G401.6 (cell line): Measurements from ENCODE around the gene SUFU.
"Not testable (repeated sequence)": the region's sequence is repeated elsewhere in the genome, so short reads cannot be mapped to it uniquely, and the experiment has no call there.

Experiments used
- FAIRE-seq: peaks from 2 replicates; lab custom pipeline; 2012; peaks lifted over from hg19 to GRCh38; lab: Jason Lieb, UNC

SUFU gene

DNA sequence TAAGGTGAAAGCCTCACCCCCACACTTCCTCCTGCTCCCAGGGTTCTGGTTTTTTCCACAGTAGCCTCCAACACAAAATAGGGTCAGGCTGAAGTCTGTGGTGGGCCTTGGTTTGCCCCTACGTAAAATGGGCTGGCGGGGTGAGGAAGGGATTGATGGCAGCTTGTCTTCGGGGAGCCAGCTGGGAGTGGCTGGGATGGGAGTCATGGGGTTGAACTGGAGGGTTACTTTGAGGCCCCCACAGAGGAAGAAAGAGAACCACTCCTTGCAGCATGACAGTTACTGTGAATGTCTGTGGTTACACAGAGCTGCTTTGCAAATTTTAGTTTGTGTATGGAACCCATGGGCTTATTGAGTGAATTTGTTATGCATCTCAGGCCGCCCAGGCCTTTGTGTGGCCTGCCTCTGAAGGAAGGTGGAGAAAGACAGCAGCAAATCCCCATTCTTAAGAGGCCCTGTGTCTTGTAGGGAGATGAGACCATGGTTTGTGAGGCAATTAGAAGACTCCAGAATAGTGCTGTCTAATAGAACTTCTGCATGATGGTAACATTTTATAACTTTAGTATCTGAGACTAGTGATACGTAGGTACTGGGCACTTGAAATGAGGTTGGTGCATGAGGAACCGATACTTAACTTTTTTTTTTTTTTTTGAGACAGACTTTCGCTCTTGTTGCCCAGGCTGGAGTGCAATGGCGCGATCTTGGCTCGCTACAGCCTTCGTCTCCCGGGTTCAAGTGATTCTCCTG is 148.6 kb downstream of the SUFU start:
- no peak for FAIRE-seq

DNA sequence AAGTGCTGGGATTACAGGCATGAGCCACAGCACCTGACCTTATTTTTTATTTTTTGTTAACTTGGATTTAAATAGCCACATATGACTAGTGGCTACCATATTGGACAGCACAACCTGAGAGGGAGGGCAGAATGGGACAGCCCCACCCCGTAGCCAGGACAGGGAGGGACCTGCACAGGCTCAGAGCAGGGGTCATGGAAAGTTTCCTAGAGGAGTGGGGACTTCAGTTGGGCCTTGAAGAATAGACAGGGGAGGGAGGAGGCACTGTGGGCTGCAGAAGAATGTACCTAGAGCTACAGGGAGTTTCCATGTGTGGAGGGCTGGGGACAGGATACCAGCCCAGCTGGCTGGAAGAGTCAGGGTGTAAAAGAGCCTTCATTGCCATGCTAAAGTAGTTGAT is 149.3 kb downstream of the SUFU start:
- FAIRE-seq, result no peak

DNA sequence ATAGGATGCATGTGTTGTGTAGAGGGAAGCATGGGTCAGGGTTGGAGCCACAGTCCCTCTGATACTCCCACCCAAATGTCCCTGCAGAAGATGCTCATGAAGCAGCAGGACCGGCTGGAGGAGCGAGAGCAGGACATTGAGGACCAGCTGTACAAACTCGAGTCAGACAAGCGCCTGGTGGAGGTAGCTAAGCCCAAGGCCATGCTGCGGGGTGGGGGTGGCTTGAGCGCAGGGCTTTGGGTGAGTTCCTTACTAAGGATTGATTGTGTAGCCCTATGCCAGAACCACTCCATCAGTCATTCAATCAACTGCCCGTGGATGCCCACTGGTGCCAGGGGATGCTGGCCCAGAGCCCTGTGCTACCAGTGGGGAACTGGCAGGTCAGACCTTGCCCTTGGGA is 150.8 kb downstream of the SUFU start:
- FAIRE-seq, result no peak

DNA sequence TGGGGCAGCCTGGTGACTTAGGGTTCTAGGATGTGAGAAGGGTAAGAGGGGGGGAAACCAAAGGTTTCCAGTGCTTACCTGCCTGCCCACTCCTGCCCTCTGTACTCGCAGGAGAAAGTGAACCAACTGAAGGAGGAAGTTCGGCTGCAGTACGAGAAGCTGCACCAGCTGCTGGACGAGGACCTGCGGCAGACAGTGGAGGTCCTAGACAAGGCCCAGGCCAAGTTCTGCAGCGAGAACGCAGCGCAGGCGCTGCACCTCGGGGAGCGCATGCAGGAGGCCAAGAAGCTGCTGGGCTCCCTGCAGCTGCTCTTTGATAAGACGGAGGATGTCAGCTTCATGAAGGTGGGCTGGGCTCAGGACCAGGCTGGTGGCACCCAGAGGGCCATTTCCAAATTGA is 151.2 kb downstream of the SUFU start:
- FAIRE-seq, result no peak

DNA sequence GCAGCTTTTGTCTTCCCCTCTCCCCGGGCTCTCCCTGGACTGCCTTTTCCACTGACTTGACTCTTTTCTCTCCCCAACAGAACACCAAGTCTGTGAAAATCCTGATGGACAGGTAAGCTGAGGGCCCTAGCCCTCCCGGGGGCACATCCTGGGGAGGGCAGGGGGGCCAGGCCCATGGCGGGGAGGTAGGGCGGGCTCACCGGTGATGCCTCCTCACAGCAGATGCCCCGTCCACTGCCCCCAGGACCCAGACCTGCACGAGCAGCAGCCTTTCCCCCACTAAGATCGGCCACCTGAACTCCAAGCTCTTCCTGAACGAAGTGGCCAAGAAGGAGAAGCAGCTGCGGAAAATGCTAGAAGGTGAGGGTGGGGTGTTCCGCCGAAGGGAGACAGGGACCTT is 152.3 kb downstream of the SUFU start:
- FAIRE-seq, result no peak

DNA sequence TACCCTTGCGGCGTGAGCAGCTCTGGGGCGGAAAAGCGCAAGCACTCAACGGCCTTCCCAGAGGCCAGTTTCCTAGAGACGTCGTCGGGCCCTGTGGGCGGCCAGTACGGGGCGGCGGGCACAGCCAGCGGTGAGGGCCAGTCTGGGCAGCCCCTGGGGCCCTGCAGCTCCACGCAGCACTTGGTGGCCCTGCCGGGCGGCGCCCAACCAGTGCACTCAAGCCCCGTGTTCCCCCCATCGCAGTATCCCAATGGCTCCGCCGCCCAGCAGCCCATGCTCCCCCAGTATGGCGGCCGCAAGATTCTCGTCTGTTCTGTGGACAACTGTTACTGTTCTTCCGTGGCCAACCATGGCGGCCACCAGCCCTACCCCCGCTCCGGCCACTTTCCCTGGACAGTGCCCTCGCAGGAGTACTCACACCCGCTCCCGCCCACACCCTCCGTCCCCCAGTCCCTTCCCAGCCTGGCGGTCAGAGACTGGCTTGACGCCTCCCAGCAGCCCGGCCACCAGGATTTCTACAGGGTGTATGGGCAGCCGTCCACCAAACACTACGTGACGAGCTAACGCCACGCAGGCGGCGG is 153.1 kb downstream of the SUFU start:
- FAIRE-seq, result no peak

DNA sequence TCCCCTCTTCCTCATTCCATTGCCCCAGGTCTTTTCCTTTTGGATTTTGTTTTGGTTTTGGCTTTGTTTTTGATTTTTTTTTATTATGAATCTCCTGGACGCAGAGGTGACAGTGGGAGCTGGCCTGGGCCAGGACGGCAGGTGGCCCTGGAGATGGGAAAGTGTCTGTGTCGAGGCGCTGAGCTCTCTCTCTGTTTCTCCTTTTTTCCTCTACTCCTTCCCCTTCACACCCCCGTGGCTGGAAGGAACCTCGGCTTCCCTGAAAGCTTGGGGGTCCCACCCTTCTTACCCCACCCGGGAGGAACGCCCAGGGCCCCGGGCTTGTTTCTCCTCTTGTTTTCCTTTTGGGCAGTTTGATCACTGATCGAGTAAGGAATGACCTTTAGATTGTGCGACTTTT is 153.7 kb downstream of the SUFU start:
- FAIRE-seq, result no peak

DNA sequence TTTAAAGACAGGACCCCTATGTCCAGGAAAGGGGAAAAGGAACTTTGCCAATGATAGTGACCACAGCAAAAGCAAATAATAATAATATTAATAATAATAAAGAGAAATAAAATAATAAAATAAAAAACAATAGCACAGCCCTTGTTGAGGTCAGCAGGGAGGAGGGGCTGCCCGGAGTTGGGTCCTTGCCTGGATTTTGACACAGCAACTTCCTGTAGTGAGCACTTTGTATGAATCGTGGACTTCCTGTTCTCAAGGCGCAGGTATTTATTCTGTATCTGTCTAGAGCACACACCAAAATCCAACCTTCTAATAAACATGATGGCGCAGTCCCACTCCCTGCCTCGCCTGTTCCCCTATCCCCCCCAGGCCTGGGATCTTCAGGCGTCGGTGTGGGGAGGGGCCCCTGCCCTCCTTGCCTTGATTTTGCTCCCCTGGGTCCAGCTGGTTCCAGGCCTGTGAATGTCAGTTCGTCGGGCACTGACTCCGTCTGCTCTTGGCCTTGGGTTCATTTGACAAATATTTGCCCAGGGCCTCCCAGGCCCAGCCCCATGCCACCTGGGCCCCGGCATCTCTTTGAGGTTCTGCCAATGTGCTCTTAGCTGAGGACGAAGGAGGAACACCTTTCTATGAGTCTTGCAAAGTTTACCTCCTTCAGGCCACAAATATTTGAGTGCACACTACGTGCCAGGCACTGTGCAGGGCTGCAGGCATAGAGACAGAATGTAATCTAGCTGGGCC is 154.4 kb downstream of the SUFU start:
- no peak for FAIRE-seq

DNA sequence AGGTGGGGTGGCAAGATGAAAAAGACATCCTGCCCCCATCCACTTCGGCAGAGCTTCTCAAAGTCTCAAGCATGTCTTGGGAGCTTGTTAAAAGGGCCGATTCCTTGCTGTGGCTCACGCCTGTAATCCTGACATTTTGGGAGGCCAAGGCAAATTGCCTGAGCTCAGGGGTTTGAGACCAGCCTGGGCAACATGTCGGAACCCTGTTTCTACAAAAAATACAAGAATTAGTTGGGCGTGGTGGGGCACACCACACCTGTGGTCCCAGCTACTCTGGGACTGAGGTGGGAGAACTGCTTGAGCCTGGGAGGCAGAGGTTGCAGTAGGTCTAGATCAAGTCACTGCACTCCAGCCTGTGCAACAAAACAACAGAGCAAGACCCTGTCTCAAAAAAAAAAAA is 155.0 kb downstream of the SUFU start:
- FAIRE-seq, result no peak

DNA sequence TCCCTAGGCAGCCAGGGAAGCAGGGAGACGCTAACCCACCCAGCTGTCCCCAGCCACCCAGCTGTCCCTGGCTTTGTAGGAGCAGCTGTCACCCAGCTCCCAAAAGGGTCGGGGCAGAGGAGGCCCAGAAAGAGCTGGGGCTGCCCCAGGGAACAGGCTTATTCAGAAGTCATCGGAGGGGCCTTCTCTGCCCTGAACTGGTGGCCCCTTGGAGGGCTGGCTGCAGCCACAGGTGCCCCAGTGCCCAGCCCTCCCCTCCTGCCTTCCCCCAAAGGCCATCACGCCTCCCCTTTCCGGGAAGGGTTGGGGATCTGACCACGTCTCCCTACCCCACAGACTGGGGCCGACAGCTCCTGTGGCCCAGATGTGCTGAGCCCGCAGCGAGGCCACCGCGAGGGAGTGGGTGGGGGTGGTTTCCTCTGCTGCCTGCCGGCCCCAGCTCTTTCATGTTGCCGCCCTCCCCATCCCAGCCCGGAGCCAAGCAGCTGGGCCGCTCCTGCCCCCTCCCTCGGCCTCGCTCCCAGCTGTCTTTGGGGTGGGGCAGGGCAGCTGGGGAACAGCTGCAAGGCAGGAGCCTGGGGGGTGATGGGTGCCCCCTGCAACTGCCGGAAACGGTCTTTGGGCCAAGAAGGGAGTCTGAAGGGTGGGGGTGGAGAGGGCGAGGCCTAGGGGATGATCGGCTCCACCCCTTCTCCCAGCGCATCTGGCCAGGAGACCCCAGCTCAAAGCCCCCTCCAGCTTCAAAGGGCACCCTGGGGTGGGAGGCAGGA is 157.3 kb downstream of the SUFU start:
- no peak for FAIRE-seq

DNA sequence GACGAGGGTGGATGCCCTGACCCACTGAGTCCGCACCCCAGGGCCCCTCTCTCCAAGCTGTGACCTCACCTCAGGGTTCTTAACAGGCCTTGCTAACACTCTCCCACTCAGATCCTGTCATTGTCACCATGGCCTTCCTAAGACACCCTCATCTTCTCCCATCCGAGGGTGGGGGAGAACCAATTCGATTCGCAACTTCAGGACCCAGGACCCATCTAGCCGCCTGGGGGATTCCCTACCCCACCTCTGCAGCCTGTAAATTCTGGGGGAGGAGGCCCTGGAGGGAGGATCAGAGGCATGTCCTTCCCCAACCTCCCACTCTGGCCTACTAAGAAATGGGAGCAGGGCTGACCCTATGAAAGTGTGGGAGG is 157.9 kb downstream of the SUFU start:
- FAIRE-seq, result no peak

DNA sequence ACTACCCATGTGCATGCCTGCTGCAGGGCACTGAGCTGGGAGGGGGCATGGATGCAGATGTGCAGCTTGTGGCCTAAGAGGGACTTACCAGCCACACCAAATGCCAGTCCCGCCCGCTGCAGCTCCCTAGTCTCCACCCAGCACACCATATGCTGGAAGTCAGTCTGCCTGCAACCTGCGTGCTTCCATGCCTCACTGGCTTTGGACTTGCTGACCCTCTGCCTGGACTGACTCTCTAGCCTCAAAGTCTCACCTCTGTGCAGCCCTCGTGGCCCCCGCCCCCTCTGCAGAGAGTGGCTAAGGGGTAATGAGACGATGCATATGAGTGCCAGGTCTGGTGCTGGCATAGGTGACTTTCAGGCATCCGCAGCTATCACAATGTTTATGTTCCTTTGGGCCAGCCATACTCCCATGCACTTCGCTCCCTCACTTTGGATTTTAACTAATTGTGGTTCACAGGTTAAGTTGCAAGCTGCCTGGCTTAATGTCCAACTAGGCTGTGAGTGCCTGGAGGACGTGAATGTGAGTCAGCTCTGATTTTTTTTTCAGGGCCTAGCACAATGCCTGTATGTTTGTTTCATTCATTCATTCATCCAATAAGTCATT is 162.2 kb downstream of the SUFU start:
- FAIRE-seq, result no peak

DNA sequence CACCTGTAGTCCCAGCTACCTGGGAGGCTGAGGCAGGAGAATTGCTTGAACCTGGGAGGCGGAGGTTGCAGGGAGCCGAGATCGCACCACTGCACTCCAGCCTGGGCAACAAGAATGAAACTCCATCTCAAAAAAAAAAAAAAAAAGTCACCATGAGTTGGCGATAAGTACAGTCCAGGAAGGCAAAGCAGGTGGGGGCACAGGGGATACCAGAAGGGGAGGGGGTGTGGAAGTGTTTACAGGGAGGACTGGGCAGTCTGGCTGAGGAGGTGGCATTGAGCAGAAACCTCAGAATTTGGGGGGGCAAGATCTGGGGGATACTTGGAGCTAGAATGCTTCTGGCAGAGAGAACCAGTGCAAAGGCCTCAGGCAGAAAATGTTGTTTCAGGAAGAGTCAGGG is 163.6 kb downstream of the SUFU start:
- FAIRE-seq, result not testable (repeated sequence)

DNA sequence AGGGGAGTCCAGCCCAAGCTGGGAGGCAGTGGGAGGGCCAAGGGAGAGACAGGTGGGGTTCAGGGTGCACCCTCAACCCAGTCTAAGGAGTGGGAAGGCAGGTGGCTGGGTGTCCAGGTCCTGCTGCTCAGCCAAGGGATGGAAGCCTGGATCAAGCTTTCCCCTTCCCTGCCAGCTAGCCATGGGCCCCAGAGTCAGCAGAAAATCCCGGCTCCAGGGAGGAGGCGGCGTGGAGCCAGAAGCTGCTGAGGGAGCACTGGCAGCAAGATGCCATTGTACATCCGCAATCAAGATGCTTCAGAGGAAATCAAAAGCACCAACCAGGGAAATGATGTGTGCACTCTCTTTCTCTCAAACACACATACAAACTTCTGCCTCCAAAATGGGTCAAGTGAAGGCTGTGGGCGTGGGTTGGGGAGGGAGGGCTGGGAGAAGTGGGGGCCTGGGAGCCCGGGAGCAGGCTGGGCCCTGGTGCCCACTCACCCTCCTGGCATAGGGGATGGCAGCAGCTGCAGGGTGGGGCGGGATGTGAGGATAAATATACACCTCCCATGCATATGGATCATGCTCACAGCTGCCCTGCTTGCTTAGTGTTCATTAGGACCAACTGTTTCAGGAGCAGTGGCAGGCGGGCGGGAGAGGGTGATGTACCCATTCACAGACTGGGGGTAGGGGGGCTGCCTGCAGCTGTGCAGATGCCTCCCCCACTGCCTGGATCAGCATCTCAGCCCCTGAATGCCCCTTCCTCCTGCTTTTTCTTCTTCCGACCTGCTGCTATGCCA is 164.7 kb downstream of the SUFU start:
- FAIRE-seq, result no peak

DNA sequence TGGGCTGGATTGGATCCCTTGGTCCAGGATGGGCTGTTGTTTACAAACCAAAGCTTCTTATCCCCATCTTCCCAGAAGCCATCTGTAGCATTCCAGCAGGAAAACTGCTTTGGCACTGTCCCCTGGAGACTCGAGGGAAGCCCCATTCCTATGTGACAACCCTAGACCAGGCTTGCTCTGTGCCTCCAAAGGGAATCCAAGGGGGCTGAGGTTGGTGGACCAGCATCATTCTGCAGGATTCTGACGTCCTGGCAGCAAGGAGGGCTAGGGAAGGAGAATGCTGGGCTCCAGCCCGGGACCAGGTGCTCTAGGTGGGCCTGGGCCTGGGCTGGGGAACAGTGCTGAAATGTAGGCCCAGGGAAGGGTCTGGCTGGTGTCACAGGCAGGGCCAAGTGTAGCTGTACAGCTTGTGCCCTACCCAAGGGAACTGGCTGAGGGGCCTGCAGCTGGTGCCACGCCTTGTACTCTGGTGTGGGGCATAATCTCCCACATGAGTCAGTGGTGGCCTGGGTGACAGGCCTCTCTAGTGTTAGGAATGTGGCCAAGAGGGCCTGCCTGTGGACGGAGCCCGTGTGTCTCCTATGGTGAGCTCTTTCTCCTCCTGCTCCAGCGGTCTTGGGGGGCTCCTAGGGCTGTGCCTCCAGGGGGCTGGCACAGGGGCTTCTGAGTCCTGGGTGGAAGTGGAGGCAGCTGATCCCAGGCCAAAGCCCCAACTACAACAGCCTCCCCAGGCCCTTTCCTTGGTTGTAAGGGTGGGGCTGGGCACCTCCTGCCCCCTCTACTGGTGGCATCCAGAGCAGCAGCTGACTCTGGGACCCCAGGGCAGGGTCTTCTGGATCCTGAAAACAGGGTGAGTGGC is 165.7 kb downstream of the SUFU start:
- no peak for FAIRE-seq

DNA sequence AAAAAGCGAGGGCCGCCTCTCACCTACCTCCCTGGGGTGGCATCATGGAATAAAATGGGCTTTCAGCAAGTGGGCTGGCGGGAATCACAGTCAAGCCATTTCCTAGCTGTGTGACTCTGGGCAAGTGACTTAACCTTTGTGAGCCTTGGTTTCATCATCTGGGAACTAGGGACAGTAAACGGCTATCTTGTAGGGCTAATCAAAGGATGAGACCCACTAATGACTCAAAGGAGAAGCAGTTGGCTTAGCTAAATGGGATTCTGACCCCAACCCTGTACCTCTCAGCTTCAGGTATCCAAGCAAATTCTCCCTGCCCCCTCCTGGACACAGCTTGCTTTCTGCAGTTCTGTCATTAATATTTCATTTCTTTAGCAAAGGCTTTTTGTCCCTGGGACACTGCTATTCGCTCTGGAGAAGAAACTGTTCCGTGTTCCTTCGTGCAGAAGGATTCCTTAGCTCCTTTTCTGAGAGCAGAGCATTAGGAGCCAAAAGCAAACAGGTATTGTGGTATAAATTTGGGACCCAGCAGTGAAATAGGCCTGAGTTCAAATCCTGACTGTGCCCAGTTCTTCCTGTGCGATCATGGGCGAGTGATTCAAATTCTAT is 166.4 kb downstream of the SUFU start:
- no peak for FAIRE-seq

DNA sequence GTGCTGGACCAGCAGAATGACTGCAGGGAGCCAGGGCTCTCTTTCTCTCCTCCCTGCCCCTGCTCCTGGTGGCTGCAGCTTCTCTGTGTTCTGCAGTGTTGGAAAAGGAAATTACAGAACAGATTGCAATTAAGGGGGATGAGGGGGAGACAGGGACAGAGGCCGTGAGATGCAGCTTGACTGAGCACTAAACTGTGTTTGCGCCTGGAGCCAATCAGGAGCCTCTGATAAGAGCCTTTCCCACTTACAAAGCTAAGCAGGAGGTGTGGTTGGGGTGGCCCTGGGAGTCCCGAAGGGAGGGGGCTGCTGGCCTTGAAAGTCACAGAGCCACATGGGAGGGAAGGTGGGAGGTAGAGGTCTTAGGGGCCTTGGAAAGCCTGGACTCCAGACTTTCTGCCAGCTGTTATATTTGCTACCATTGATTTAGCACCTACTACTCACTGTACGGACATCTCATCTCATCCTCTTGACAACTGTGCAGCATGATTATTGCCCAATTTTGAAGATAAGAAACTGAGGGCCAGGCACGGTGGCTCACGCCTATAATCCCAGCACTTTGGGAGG is 167.2 kb downstream of the SUFU start:
- no peak for FAIRE-seq

DNA sequence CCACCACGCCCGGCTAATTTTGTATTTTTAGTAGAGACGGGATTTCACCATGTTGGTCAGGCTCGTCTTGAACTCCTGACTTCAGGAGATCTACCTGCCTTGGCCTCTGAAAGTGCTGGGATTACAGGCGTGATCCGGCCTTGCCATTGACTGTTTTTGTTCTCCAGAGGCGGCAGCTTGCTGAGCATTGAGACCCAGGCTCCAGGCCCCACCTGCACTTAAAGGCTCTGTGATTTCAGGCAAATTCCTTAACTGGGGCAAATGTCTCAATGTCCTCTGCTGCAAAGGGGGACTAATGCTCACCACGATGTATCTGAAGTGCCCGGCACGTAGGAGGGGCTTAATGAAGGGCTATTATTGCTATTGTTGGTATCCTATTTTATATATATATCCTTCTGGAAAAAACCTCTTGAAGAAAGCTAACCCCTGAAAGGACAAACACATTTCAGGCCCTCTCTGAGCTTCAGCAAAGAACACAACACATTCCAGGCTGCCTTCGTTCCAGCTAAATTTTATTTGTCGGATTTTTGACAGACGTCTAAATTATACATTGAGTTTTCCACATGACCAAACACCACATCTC is 169.6 kb downstream of the SUFU start:
- FAIRE-seq, result no peak

DNA sequence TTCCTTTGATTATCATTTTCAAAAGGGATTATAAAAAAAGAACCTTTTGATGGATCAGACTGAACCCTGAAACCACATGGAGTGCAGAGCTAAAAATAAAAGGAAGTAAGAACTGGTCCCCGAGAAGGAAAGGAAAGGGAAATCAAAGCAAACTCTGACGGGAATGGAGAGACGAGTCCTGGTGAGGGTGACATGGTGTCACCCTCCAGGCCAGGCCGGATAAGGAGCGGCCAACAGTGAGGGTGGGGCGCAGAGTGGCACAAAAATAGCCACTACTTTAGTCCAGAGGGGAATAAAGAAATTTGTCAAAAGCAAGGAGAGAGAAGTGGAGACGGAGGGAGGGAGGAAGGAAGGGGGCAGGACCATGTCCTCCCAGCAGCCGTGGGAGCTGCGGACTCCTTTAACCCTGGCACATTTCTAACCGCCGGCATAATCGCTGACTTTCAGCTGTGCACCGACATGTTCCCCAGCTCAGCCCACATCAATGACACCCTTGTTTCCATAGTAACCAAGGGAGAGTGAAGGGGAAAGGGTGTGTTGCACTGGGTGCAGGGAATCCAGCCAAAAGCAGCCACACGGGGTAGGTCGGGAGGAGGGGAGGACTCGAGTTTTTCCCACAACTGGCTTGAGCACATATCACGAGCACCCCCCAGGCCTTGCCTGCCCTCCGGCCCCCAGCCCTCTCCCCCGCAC is 170.2 kb downstream of the SUFU start:
- FAIRE-seq, result no peak
